ENCODE results near the gene RAB11A.
"Not testable (repeated sequence)": the region's sequence is repeated elsewhere in the genome, so short reads cannot be mapped to it uniquely, and the experiment has no call there.

Gene RAB11A

DNA sequence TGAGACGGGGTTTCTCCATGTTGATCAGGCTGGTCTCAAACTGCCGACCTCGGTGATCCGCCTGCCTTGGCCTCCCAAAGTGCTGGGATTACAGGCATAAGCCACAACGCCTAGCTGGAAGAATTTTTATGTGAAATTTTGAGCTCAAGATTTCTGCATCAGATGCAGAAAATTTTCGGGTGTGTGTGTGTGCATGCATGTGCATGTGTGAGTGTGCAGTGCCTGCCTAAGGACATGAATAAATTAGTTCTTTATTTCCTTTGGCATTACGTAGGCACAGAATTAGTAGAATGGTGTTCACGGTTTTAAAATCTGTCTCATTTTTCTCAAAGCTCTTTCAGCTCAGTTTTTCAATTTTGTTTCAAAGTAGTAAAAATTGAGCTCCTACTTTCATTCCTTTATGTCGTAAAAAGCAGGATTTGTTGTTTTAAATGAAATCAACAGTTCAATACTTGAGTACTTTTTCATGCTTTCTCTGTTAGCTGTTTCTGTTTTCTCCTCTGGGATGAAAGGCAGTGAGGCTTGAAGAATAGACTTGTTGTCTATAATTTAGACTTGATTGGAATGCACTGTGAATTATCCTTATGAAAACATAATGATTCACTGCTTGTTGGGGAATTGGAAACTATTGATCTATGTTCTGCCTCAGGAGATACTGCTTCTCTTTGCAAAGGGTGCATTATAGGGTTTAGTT, 23.3 kb upstream of the RAB11A start:
- no peak for DNase-seq (ENCODE audit: low read depth)

DNA sequence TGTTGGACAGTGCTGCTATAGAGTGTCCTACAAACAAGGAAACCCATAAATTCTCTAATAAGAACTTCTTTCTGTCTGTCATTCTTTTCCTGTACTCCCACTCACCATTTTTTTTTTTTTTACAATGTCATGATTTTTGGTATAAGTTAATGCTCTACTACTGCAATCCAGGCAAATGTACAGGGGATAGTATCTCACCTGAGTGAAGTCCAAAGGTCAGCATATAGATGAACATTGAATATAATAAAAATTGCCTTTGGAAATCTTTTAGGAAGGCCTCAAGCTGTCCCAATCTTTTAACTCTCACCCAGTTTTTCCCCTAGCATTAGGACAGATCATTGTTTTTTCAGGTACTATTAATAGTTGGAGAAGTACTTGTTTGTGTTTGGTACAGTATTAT, 21.3 kb upstream of the RAB11A start:
- no peak for DNase-seq (ENCODE audit: low read depth)

DNA sequence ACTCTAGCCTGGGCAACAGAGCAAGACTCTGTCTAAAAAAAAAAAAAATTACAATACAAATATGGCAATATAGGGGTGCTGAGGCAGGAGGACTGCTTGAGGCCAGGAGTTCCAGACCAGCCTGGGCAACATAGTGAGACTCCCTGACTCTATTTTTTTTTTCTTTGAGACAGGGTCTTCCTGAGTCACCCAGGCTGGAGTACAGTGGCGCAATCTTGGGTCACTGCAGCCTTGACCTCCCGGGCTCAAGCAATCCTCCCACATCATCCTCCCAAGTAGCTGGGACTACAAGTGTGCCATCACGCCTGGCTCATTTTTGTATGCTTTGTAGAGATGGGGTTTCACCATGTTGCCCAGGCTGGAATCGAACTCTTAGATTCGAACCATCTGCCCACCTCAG, 17.3 kb upstream of the RAB11A start:
- no peak for DNase-seq (ENCODE audit: low read depth)

DNA sequence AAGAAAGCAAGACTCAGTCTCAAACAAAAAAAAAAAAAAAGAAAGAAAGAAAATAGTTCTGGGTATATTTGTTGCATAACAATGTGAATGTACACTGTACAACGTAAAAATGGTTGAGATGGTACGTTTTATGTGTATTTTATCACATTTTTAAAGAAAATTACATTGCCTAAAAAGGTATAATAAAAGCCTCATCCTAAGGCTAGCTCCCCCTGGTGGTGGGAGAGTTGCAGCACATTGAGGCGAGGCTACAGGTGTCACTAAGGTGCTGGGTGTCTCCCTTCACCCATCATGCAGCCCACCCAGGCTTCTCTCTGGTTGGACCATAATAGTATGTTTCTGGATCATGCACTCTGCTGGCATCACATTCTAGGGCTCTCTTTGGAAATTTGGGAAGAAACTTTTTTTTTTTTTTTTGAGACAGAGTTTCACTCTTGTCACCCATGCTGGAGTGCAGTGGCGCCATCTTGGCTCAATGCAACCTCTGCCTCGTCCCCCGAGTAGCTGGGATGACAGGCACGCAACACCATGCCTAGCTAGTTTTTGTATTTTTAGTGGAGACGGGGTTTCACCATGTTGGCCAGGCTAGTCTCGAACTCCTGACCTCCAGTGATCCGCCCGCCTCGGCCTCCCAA, 12.4 kb upstream of the RAB11A start:
- peak; percentile 70 for DNase-seq (ENCODE audit: low read depth)

DNA sequence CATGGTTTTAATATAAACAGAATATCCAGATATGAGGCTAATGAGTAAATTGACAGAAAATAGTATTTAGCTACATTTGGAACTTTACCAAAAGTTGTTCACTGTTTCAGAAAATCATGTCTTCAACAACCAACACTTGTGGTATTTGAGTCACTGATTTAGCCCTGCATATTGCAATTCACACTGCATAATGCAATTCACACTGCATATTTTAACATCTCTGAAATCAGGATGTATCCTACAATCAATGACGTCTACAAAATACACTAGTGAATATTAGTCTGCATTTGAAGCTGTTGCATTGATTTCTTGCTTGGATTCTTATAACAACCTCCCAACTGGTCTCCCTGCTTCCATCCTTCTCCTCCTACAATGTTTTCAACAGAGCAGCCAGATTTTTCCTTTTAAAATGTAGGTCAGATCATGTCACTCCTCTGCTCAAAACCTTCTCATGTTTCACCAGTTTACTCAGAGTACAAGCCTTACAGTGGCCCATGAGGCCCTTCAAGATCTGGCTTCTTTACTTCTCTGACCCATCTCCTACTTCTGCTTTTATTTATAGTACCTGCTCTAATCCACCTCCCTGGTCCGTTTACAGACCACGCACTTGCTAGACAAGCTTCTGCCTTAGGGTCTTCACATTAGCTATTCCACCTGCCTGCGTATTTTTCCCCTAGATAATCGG, 11.4 kb upstream of the RAB11A start:
- no peak for DNase-seq (ENCODE audit: low read depth)

DNA sequence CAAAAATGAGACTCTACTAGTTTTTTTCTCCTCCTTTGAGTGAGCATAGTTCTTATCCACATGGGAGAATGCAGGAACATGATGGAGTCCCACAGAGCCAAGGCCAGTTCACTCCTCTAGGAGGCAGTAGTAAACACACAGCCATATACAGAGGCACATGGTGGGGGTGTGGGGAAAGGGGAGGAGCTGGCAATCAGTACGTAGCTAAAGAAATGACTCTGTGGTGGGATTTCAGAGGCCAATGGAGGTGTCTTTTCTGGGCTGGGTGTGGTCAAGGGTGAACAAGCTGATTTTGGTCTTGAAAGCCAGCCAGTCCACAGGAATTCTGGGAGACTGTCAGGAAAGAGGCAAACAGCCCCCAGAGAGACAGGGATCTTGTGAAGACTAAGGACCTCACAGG, 6.6 kb upstream of the RAB11A start:
- DNase-seq (ENCODE audit: low read depth): peak; percentile 38

DNA sequence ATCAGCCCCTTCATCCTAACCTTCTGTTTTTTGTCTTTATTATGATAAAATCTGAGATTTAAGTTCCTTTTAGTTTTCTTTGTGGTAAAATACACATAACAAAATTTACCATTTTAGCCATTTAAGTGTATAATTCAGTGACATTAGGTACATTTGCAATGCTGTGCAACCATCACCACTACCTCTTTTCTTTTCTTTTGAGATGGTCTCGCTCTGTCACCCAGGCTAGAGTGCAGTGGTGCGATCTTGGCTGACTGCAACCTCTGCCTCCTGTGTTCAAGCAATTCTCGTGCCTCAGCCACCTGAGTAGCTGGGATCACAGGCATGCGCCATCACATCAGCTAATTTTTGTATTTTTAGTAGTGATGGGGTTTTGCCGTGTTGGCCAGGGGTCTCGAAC, 6.2 kb upstream of the RAB11A start:
- DNase-seq (ENCODE audit: low read depth): no peak

DNA sequence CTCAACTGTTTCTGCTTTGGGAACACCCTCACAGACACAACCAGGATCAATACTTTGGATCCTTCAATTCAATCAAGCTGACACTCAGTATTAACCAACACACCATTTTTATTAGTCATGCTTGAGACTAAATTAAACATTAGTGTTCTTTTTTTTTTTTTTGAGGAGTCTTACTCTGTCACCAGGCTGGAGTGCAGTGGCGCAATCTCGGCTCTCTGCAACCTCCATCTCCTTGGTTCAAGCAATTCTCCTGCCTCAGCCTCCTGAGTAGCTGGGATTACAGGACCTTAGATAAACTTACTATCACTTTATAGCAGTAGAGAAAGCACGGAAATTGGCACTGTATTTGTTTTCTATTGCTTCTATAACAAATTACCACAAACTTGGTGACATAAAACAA, 2.0 kb upstream of the RAB11A start:
- no peak for DNase-seq (ENCODE audit: low read depth)

DNA sequence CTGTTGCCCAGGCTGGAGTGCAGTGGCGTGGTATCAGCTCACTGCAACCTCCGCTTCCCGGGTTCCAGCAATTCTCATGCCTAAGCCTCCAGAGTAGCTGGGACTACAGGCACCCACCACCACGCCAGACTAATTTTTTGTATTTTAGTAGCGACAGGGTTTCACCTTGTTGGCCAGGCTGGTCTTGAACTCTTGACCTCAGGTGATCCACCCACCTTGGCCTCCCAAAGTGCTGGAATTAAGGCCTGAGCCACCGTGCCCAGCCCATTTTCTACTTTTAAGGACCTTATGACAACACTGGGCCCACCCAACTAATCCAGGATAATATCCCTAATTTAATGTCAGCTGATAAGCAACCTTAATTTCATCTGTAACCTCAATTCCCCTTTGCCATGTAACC, 1.4 kb upstream of the RAB11A start:
- DNase-seq (ENCODE audit: low read depth): not testable (repeated sequence)

DNA sequence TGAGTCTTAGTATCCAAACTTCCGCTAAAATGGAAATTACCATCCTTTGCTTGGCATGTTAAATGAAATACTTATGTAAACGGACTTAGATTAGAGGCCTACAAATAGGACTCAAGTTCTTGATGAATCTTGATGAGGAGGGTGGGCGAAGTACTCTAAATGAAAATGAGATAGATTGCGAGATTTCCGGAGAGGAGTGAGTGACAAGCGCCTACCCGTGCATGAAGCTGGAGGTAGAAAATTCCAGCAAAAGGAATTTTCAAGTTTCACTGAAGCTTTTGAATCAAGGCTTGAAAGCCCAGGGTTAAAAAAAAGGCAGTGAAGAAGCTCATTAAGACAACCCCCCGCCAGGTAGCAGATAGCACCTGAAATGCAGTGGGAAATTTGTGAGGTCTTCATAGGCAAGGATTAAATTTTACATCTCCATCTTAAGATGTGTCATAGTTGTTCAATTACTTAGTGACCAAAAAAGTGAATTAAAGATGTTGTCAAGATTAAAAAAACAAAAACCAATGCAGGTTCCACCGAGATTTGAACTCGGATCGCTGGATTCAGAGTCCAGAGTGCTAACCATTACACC, 655 bp upstream of the RAB11A start:
- DNase-seq (ENCODE audit: low read depth): no peak

DNA sequence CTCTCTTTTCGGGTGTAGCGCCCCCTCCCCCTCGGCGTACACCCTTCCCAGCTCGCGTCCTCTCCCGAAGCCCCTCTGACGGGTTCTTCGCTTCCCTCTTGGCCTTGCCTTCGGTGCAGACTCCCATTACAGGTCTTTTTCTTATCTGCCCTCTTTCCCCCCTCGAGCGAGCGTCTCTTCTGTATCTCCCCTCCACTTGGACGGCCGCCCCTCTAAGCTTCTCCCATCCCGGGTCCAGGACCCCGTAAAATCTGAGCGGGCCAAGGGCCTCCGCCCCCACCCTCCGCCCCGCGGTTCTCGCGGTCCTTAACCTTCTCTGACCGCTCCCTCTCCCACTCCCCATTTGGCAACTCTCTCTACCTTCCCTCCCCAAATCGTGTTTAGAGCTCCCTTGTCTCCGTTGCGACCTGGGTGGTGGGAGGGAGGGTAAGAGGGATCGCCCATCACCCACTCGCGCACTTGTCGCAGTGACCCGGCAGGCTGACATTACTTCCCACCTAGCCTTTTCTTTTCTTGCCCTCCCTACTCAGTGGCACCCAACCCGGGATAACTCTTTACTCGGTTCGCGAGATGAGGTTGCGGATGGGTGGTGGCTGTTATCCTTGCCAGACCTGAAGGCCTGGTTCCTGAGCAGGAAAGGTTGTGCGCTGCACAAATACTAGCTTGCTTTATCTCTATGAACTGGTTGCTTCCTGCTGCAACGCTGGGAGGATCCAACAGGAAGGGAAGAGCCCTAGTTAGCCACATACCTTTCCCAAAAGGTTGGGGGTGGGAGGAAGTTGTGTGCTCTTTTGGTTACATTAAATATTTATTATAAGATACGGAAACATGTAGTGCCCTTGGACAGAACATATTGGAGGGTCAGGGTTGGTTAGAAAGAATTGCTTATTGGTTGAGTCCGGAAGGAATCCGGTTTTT, 922 bp downstream of the RAB11A start:
- DNase-seq (ENCODE audit: low read depth): no peak

DNA sequence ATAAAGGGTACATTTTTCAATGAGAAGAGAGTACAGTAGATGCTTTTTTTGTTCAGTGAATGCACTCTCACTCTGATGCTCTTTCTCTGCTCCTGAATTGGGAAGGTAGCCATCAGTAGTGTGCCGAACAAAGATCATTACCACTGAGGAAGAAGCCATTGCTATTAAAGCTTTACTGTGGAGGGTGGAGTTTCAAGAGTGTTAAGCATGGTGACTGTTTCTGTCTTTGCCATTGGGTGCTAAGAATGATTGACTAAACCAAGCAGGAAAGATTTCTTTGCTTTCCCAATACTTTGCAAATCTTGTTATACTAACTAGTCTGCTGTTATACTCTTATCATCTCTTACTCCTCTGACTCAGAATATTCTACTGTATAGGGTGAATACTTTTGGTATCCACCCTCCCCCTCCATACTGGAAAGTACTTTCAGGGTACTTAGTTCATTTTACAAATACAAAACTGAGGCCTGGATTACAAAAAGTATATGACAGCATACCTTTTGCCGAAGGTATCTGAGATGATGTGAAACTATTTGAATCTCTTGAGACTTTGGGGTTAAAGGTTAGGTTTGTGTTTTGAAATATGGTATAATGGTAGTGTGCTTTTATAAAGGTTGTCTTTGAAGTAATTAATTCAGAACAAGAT, 1.7 kb downstream of the RAB11A start:
- DNase-seq (ENCODE audit: low read depth): no peak

DNA sequence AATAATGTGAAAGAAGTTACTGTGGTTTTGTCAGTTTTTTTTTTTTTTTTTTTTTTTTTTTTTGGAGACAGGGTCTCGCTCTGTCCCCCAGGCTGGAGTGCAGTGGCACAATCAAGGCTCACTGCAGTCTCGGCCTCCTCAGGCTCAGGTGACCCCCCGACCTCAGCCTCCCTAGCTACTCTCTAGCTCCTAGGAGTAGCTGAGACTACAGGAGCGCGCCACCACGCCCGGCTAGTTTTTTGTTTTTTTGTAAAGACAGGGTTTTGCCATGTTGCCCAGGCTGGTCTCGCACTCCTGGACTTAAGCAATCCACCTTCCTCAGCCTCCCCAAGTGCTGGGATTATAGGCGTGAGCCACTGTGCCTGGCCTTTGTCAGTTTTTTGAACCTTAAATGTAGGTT, 2.6 kb downstream of the RAB11A start:
- DNase-seq (ENCODE audit: low read depth): not testable (repeated sequence)

DNA sequence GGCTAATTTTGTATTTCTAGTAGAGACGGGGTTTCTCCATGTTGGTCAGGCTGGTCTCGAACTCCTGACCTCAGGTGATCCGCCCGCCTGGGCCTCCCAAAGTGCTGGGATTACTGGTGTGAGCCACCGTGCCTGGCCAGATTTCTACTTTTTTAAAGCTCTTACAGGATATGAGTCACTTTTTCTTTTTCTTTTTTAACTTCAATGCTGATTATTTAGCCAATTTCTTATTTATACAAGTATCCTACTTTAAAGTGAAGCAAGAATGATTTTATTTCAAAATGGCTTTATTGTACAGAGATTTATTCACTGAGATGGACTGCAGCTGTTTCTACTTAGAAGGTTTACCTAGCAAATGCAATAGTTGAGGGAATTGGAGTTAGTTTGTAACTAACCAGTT, 3.3 kb downstream of the RAB11A start:
- not testable (repeated sequence) for DNase-seq (ENCODE audit: low read depth)

DNA sequence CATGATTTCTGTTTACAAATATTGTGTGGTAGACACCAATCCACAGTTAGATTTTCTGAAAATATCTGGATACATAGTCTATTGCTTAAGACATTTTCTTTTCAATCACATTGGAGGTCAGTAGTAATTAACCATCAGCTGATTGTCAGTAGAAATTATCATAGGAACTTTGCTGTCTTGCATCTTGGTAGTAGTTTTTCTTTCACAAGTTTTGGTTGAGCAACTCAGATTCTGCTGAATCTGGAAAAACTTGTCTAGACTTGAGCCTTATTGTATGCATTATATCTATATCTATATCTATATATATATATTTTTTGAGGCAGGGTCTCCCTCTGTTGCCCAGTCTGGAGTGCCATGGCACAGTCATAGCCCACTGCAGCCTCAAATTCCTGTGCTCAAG, 4.0 kb downstream of the RAB11A start:
- no peak for DNase-seq (ENCODE audit: low read depth)

DNA sequence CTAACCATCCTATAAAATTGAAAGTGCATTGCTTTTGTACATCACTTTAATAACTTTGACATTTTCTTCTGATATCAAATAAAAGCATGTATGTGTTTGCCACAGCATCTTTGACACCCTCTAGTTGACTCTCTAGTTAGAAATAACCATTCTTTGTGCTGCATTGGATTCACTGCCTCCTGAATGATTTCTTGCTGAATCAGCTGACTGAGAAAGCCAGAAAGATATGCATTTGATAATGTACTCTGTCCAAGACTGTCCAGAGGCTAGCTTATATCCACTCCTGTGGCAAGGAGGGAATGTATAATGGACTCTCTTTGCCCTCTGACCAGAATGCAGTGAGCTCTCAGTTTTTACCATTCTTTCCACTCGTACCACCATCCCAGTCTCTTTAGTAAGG, 6.2 kb downstream of the RAB11A start:
- DNase-seq (ENCODE audit: low read depth): no peak

DNA sequence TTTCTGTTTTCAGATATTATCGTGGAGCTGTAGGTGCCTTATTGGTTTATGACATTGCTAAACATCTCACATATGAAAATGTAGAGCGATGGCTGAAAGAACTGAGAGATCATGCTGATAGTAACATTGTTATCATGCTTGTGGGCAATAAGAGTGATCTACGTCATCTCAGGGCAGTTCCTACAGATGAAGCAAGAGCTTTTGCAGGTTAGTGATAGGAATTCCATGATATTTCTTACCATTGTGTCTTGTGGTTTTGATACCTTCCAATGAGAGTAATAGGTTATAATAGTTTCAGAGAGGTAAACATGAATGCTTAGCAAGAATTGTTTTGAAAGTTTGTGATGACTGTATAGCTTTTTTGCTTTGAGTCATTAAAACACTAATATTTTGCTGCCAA, 8.5 kb downstream of the RAB11A start:
- no peak for DNase-seq (ENCODE audit: low read depth)

DNA sequence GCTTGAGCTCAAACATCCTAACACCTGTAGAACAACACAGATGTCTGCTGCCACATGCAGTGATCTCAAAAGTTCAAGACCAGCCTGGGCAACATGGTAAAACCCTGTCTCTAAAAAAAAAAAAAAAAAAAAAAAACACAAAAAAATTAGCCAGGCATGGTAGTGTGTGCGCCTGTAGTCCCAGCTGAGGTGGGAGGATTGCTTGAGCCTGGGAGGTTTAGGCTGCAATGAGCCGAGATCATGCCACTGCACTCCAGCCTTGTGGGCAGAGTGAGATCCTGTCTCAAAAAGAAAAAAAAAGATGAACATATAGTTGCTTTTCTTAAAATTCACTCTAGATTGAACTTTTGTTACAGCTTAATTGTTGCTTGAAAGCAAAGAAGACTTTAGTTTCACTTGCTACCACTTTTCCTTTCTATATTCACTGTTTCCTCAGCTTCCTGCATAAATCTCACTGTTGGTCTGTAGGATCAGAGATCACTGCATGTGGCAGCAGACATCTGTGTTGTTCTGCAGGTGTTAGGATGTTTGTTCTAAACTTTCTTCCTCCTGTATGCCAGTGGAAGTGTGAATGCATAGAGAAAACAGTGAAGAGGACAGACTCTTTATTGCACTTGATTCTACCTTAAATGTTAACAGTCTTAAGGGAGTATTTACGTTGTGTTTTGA, 12.6 kb downstream of the RAB11A start:
- no peak for DNase-seq (ENCODE audit: low read depth)

DNA sequence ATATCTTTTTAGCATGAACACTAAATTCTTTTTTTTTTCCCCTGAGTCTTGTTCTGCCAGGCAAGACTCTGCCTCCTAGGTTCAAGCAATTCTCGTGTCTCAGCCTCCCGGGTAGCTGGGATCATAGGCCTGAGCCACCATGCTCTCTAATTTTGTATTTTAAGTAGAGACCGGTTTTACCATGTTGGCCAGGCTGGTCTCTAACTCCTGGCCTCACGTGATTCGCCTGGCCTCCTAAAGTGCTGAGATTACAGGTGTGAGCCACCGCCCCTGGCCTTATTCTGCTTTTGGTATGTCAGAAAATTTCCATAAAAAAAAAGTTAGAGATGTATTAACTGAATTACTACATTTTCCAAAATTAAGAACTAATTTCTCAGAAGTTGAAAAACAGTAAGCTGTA, 14.3 kb downstream of the RAB11A start:
- no peak for DNase-seq (ENCODE audit: low read depth)

DNA sequence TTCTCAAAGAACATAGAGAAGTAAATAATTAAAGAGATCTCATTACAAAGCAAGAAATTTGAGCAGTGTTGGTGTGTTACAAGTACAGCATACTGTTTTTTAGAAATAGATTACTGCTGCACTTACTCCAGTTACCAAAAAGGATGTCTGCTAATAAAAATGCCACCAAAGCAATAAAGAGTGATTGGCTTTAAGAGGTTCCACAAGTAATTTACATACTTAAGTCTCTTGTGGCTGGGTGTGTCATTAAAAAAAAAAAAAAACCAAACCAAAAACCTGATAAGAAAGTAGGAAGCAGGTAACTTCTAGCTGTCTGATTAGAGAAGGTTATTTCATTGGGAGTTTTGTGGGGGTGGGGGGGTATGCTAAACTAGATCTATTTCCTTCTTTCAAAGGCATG, 15.2 kb downstream of the RAB11A start:
- DNase-seq (ENCODE audit: low read depth): no peak

DNA sequence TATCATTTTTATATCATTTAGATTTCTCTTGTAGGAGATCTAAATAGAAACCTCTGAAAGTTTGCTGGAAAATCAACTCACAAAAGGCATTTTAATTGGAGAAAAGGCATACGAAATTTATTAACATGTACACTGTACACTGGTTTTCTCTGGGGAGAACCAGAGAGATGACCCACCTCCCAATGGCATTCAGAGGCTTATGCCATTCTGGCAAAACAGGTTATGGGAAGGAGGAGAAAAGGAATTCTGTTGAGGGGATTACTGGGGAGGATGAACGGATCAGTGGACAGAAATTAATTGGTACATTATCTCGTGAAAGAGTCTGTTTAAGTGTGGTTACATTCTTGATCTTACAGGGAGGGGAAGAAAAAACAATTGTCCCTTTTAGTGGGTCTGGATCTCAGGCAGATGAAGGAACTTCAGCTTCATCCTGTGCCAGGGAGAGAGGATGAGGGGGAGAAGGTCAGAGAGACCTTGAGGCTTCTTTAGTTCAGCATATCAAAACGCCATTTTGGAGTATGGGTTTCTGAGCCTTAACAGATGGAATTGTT, 16.5 kb downstream of the RAB11A start:
- DNase-seq (ENCODE audit: low read depth): no peak

Data from activated T-helper 9 cell treated with anti-CD3 and anti-CD28 coated beads, Interleukin-2, amount 50 U/mL, for 16 hours (primary cell).